BLaER1 treated with 17β-estradiol and CSF1 and Interleukin-3, amounts not matched to agents 10 nM and 100 nM (cell line): ENCODE results near the gene BSND.

Source experiments
- H3K27ac ChIP-seq, 11 experiments: shearing (Covaris generic); formaldehyde crosslinking; 2 replicates each; pipeline ENCODE4 v1.8.1; 2022
- H3K27me3 ChIP-seq, 11 experiments: shearing (Covaris generic); formaldehyde crosslinking; 2 replicates each; pipeline ENCODE4 v1.8.1; 2022
- H3K36me3 ChIP-seq, 11 experiments: shearing (Covaris generic); formaldehyde crosslinking; 2 replicates each; pipeline ENCODE4 v1.8.1; 2022
- H3K4me1 ChIP-seq, 10 experiments: shearing (Covaris generic); formaldehyde crosslinking; 2 replicates each; pipeline ENCODE4 v1.8.1; 2022
- H3K4me2 ChIP-seq, 11 experiments: shearing (Covaris generic); formaldehyde crosslinking; 2 replicates each; pipeline ENCODE4 v1.8.1; 2022
- H3K4me3 ChIP-seq, 10 experiments: shearing (Covaris generic); formaldehyde crosslinking; 2 replicates each; pipeline ENCODE4 v1.8.1; 2022
- H3K9ac ChIP-seq, 11 experiments: shearing (Covaris generic); formaldehyde crosslinking; 2 replicates each; pipeline ENCODE4 v1.8.1; 2022
- H3K9me3 ChIP-seq, 11 experiments: shearing (Covaris generic); formaldehyde crosslinking; replicated peaks in 1 of 11; 2 replicates each; pipeline ENCODE4 v1.8.1; 2022
- H4K20me1 ChIP-seq, 11 experiments: shearing (Covaris generic); formaldehyde crosslinking; 2 replicates each; pipeline ENCODE4 v1.8.1; 2022
- Cebpa-rat ChIP-seq, 11 experiments: shearing (Covaris generic); IDR thresholded peaks; 2 replicates each; pipeline ENCODE4 v1.8.1; 2022

The BSND gene

GRCh38 chr1:55038552-55038838 lies 39.8 kb downstream of the BSND start:
- Histone ChIP-seq H3K9ac (no peak overlapping the region), H3K9me3 (no peaks in the 10 kb centered on the region), H3K27ac (no peak overlapping the region), H3K27me3 (peaks cover 0 to 14% (median 0%) of the 10 kb centered on the region in 11 experiments; a peak in 4 of 22 replicates), H3K4me3 (no peak overlapping the region), H3K4me2 (no peak overlapping the region), H3K4me1 (peaks cover 0 to 11% (median 1%) of the 10 kb centered on the region in 10 experiments; a peak in 7 of 20 replicates), H4K20me1 (no peaks in the 10 kb centered on the region; a peak in 1 of 22 replicates), H3K36me3 (no peaks in the 10 kb centered on the region)
- no peak for TF ChIP-seq Cebpa-rat (IDR thresholded peaks at IDR 0.05)

GRCh38 chr1:55038974-55039341 lies 40.2 kb downstream of the BSND start:
- Histone ChIP-seq H3K27ac (no peak overlapping the region), H3K4me3 (no peak overlapping the region), H3K4me2 (no peak overlapping the region), H4K20me1 (no peaks in the 10 kb centered on the region; a peak in 1 of 22 replicates), H3K27me3 (peaks cover 0 to 14% (median 0%) of the 10 kb centered on the region in 11 experiments; a peak in 4 of 22 replicates), H3K9ac (no peak overlapping the region), H3K4me1 (peaks cover 0 to 11% (median 1%) of the 10 kb centered on the region in 10 experiments; a peak in 7 of 20 replicates), H3K9me3 (no peaks in the 10 kb centered on the region), H3K36me3 (no peaks in the 10 kb centered on the region)
- no peak for TF ChIP-seq Cebpa-rat (IDR thresholded peaks at IDR 0.05)

GRCh38 chr1:55039342-55040082 lies 40.8 kb downstream of the BSND start, which contains the start of gene PCSK9:
PCSK9 (plus strand) TSS chr1:55039548; CDS start chr1:55039838, 290 bp downstream.
- H3K27ac ChIP-seq, result no peak within 1 kb of the TSS
- H3K4me3 ChIP-seq, result no peak within 1 kb of the TSS
- H3K9ac ChIP-seq, result no peak within 1 kb of the TSS

GRCh38 chr1:55040083-55040932 lies 41.6 kb downstream of the BSND start:
- H3K9ac ChIP-seq, result no peak overlapping the region
- no peak overlapping the region for H3K27ac ChIP-seq
- H3K4me1 ChIP-seq, result peaks cover 0 to 11% (median 1%) of the 10 kb centered on the region in 10 experiments; a peak in 7 of 20 replicates
- H3K9me3 ChIP-seq, result no peaks in the 10 kb centered on the region
- no peaks in the 10 kb centered on the region for H3K36me3 ChIP-seq
- H3K27me3 ChIP-seq, result peaks cover 0 to 14% (median 0%) of the 10 kb centered on the region in 11 experiments; a peak in 4 of 22 replicates
- H3K4me2 ChIP-seq, result peak overlapping the region in 4 of 11 experiments; percentile 7 to 50 (median 29); a peak in 5 of 22 replicates
- no peak overlapping the region for H3K4me3 ChIP-seq
- no peak for TF ChIP-seq Cebpa-rat (IDR thresholded peaks at IDR 0.05)
- no peaks in the 10 kb centered on the region; a peak in 1 of 22 replicates for H4K20me1 ChIP-seq

More at GRCh38 chr1:55039342-55040082, 40.8 kb downstream of the BSND start, which contains the start of gene PCSK9:
- H3K9me3 ChIP-seq, result no peaks in the 10 kb centered on the region
- no peaks in the 10 kb centered on the region for H3K36me3 ChIP-seq
- no peak for TF ChIP-seq Cebpa-rat (IDR thresholded peaks at IDR 0.05)
- no peaks in the 10 kb centered on the region; a peak in 1 of 22 replicates for H4K20me1 ChIP-seq
- peaks cover 0 to 11% (median 1%) of the 10 kb centered on the region in 10 experiments; a peak in 7 of 20 replicates for H3K4me1 ChIP-seq
- no peak within 1 kb of the TSS for H3K4me2 ChIP-seq
- peaks cover 0 to 14% (median 0%) of the 10 kb centered on the region in 11 experiments; a peak in 4 of 22 replicates for H3K27me3 ChIP-seq

- H3K4me2 ChIP-seq, result peak overlapping the region in 4 of 11 experiments; percentile 7 to 50 (median 29); a peak in 6 of 22 replicates
- H3K36me3 ChIP-seq, result no peaks in the 10 kb centered on the region
- peaks cover 0 to 11% (median under 1%) of the 10 kb centered on the region in 10 experiments; a peak in 7 of 20 replicates for H3K4me1 ChIP-seq
- H3K4me3 ChIP-seq, result no peak overlapping the region
- no peak for TF ChIP-seq Cebpa-rat (IDR thresholded peaks at IDR 0.05)
- no peaks in the 10 kb centered on the region for H3K9me3 ChIP-seq
- H3K9ac ChIP-seq, result no peak overlapping the region
- H3K27ac ChIP-seq, result no peak overlapping the region
- H3K27me3 ChIP-seq, result peaks cover 0 to 14% (median 0%) of the 10 kb centered on the region in 11 experiments; a peak in 4 of 22 replicates
- no peaks in the 10 kb centered on the region; a peak in 1 of 22 replicates for H4K20me1 ChIP-seq
These were observed 42.3 kb downstream of the BSND start for GRCh38 chr1:55040933-55041494.

- H3K4me1 ChIP-seq, result peaks cover 0 to 11% (median 0%) of the 10 kb centered on the region in 10 experiments; a peak in 7 of 20 replicates
- H3K27ac ChIP-seq, result no peak overlapping the region
- no peaks in the 10 kb centered on the region for H3K9me3 ChIP-seq
- H3K27me3 ChIP-seq, result peaks cover 0 to 14% (median 0%) of the 10 kb centered on the region in 11 experiments; a peak in 4 of 22 replicates
- H4K20me1 ChIP-seq, result no peaks in the 10 kb centered on the region; a peak in 1 of 22 replicates
- no peak overlapping the region for H3K9ac ChIP-seq
- H3K4me2 ChIP-seq, result peak overlapping the region in 1 of 11 experiments; percentile 48; a peak in 2 of 22 replicates
- no peak overlapping the region for H3K4me3 ChIP-seq
- H3K36me3 ChIP-seq, result no peaks in the 10 kb centered on the region
- TF ChIP-seq Cebpa-rat (IDR thresholded peaks at IDR 0.05), result no peak
These were observed 42.9 kb downstream of the BSND start for GRCh38 chr1:55041613-55042012.

- Histone ChIP-seq H3K36me3 (no peaks in the 10 kb centered on the region), H3K27me3 (peaks cover 0 to 14% (median 0%) of the 10 kb centered on the region in 11 experiments; a peak in 4 of 22 replicates), H3K4me2 (no peak overlapping the region), H3K4me3 (no peak overlapping the region), H3K4me1 (peaks cover 0 to 11% (median 0%) of the 10 kb centered on the region in 10 experiments; a peak in 7 of 20 replicates), H3K9me3 (no peaks in the 10 kb centered on the region), H4K20me1 (no peaks in the 10 kb centered on the region; a peak in 1 of 22 replicates), H3K27ac (no peak overlapping the region), H3K9ac (no peak overlapping the region)
- no peak for TF ChIP-seq Cebpa-rat (IDR thresholded peaks at IDR 0.05)
These were observed 44.3 kb downstream of the BSND start for GRCh38 chr1:55043011-55043410.

- no peaks in the 10 kb centered on the region; a peak in 1 of 22 replicates for H4K20me1 ChIP-seq
- no peak for TF ChIP-seq Cebpa-rat (IDR thresholded peaks at IDR 0.05)
These were observed 45.0 kb downstream of the BSND start for GRCh38 chr1:55043726-55044125.

More at GRCh38 chr1:55043726-55044125, 45.0 kb downstream of the BSND start:
- peaks cover 0 to 14% (median 0%) of the 10 kb centered on the region in 11 experiments; a peak in 4 of 22 replicates for H3K27me3 ChIP-seq
- no peaks in the 10 kb centered on the region for H3K9me3 ChIP-seq
- H3K4me2 ChIP-seq, result no peak overlapping the region
- H3K4me3 ChIP-seq, result no peak overlapping the region
- no peaks in the 10 kb centered on the region for H3K36me3 ChIP-seq
- H3K27ac ChIP-seq, result no peak overlapping the region
- H3K4me1 ChIP-seq, result peaks cover 0 to 11% (median 0%) of the 10 kb centered on the region in 10 experiments; a peak in 7 of 20 replicates
- no peak overlapping the region for H3K9ac ChIP-seq
